Breast epithelium (tissue), 3 donors: ENCODE results near the gene SH2D3C.

ENCODE experiments used
- POLR2A ChIP-seq: fragments of 450-650 bp; IDR thresholded peaks from one replicate; pipeline ENCODE4 v1.6.1; 2016; ENCODE audit warnings: antibody characterized with exemption, mild to moderate bottlenecking, moderate library complexity
- POLR2AphosphoS5 ChIP-seq, 3 donors: sonication (generic); formaldehyde crosslinking; IDR thresholded peaks; one replicate each; pipeline ENCODE4 v1.6.1; 2017; ENCODE audit warnings: antibody characterized with exemption in 3 of 3
- TF ChIP-seq, protein P1 (sequence below), 3 donors: fragments of 450-650 bp; IDR thresholded peaks; one replicate each; pipeline ENCODE4 v1.5.1; 2016 to 2017; ENCODE audit warnings: antibody characterized with exemption in 3 of 3, mild to moderate bottlenecking in 3 of 3, moderate library complexity in 3 of 3

GRCh38 chr9:127809540-127810377, 31.3 kb upstream of the SH2D3C start:
- TF ChIP-seq, protein P1, sequence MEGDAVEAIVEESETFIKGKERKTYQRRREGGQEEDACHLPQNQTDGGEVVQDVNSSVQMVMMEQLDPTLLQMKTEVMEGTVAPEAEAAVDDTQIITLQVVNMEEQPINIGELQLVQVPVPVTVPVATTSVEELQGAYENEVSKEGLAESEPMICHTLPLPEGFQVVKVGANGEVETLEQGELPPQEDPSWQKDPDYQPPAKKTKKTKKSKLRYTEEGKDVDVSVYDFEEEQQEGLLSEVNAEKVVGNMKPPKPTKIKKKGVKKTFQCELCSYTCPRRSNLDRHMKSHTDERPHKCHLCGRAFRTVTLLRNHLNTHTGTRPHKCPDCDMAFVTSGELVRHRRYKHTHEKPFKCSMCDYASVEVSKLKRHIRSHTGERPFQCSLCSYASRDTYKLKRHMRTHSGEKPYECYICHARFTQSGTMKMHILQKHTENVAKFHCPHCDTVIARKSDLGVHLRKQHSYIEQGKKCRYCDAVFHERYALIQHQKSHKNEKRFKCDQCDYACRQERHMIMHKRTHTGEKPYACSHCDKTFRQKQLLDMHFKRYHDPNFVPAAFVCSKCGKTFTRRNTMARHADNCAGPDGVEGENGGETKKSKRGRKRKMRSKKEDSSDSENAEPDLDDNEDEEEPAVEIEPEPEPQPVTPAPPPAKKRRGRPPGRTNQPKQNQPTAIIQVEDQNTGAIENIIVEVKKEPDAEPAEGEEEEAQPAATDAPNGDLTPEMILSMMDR (IDR thresholded peaks at IDR 0.05) = no peak
- TF ChIP-seq POLR2A (no peak), POLR2AphosphoS5 (IDR thresholded peaks at IDR 0.05) (no peak)
